Prostate gland (tissue), 2 donors: ENCODE data around the gene MARCHF2.

Experiments
- POLR2AphosphoS5 ChIP-seq: sonication (generic); formaldehyde crosslinking; IDR thresholded peaks from one replicate; pipeline ENCODE4 v1.6.1; 2017; ENCODE audit warnings: antibody characterized with exemption
- TF ChIP-seq, protein P1 (sequence below), 4 experiments: fragments of 200-600 bp in 2 of 4; fragments of 450-650 bp in 2 of 4; sonication (generic) in 2 of 4; IDR thresholded peaks; 1 replicate in 3 of 4; 2 replicates in 1 of 4; pipeline ENCODE4 v1.5.1; 2016 to 2019; ENCODE audit warnings: antibody characterized with exemption in 4 of 4, mild to moderate bottlenecking in 2 of 4, moderate library complexity in 2 of 4

DNA sequence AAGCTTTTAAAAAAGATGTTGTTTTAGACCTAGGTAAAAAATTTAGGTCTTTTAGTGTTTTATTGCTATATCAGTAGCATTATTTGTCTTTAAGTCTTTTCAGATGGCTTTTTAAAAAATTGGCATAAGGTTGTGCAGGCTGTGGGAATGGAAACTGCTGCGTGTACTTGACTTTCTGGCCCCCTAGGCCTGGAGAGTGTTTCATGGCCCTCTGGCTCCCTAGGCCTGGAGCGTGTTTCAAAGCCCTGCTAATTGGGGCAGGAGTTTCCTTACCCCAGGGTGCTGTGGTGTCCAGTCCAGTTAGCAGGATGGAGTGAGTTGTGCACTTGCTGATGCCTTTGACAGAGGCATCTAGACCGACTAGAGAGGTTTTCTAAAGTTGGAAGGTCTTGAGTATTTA lies 65.5 kb downstream of the MARCHF2 start:
- TF ChIP-seq, protein P1, sequence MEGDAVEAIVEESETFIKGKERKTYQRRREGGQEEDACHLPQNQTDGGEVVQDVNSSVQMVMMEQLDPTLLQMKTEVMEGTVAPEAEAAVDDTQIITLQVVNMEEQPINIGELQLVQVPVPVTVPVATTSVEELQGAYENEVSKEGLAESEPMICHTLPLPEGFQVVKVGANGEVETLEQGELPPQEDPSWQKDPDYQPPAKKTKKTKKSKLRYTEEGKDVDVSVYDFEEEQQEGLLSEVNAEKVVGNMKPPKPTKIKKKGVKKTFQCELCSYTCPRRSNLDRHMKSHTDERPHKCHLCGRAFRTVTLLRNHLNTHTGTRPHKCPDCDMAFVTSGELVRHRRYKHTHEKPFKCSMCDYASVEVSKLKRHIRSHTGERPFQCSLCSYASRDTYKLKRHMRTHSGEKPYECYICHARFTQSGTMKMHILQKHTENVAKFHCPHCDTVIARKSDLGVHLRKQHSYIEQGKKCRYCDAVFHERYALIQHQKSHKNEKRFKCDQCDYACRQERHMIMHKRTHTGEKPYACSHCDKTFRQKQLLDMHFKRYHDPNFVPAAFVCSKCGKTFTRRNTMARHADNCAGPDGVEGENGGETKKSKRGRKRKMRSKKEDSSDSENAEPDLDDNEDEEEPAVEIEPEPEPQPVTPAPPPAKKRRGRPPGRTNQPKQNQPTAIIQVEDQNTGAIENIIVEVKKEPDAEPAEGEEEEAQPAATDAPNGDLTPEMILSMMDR (IDR thresholded peaks at IDR 0.05): no peak
- no peak for TF ChIP-seq POLR2AphosphoS5
